ENCODE data around the gene GNAT1.

The GNAT1 gene

DNA sequence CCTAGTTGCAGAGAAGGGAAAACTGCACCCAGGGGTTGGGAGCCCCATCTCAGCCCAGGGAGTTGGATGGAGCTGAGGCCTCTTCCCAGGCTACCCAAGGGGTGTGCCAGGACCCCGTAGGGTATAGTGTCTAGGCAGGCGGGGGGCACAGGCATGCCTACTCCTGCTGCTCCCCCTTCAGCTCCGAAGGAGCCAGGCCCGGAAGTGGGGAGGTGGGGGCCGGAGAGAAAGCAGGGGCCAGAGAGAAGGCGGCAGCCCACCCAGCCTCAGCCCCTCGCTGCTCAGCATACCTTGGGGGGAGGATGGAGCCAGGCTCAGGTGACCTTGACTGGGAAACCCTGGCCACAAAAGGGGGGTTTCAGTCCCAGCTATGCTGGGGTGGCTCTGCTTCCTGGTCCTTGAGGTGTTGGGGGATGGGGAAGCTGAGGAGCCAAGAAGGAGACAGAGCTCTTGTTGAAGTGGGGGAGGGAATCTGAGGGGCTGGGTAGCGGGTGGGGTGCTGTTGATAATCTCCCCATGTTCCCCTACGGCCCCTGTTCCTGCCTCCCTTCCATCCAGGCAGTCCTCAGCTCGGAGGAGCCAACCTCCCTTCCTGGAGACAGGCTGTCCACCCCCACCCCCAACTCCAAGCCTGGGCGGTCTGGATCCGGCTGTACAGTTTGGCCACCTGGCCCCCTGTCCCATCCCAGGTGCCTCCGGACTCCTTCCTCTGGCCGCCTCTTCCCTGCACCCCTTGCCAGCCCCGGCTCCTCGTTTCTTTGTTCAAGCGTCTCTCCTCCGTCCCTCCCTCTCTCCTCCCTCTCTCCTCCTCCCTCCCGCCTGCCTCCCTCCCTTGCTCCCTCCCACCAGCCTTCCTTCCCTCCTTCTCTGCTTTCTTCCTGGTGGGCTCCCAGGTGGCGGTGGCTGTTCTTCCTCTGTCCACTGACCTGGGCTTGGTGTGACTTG, 34.6 kb upstream of the GNAT1 start:
- no peak overlapping the region for H3K27ac ChIP-seq
- no peak for TF ChIP-seq CTCF (IDR thresholded peaks at IDR 0.05)
- no peak for TF ChIP-seq ZFX (IDR thresholded peaks at IDR 0.05; ENCODE audit: borderline replicate concordance)

GRCh38 chr3:50157827-50158529, 33.4 kb upstream of the GNAT1 start:
- no peak overlapping the region for H3K27ac ChIP-seq
- TF ChIP-seq CTCF (IDR thresholded peaks at IDR 0.05) (no peak), ZFX (IDR thresholded peaks at IDR 0.05; ENCODE audit: borderline replicate concordance) (no peak)

DNA sequence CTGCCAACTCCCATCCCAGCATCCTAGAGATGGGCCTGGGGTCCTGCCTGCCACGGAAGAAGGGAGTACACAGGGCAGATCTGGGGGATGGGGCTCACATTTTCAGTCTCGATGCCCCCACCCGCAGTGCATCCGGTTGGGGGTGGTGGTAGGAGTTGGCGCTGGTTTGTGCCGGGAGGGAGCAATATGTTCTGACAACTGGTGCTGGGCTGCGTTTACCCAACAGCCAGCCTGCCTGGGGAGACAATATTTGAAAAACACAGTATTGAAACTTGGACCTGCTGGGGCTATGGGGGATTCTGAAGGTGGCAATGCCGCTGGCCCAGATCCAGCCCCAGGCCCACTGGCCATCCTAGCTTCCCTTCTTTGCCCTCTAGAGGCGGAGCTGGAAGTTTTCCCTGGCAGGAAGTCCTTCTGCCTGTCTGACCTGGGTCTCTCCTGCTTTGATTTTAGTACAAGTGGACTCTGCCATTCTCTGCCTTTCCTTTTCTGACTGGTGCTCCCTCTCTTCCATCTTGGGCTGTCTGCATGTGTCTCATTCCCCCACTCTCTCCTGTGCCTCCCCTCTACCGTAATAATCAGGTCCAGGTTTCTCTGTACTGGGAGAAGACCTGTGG, 32.8 kb upstream of the GNAT1 start:
- TF ChIP-seq ZFX (IDR thresholded peaks at IDR 0.05; ENCODE audit: borderline replicate concordance): no peak
- no peak for TF ChIP-seq CTCF (IDR thresholded peaks at IDR 0.05)
- H3K27ac ChIP-seq: no peak overlapping the region

DNA sequence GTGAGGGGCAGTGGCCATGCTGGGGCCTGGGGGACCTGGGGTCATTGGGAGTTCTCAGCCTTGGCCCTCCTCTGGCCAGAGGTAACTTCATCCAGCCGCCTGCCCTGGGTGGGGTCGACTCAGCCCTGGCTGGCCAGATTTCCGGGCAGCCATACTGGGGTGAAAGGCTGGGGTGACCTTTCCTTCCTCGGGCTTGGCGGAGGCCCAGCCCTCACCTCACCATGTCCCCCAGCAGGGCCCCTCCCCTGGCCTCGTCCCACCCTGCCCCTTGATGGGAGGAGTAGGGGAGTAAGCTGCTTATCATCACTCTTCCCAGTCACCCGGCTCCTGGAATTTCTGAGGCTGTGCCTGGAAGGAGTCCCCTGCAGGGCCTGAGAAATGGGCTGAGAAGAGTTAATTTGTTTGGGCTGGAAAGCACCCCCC, 30.8 kb upstream of the GNAT1 start:
- TF ChIP-seq CTCF (IDR thresholded peaks at IDR 0.05) (no peak), ZFX (IDR thresholded peaks at IDR 0.05; ENCODE audit: borderline replicate concordance) (no peak)
- H3K27ac ChIP-seq: no peak overlapping the region

GRCh38 chr3:50161320-50161719, 30.1 kb upstream of the GNAT1 start:
- H3K27ac ChIP-seq: no peak overlapping the region
- no peak for TF ChIP-seq ZFX (IDR thresholded peaks at IDR 0.05; ENCODE audit: borderline replicate concordance)
- TF ChIP-seq CTCF (IDR thresholded peaks at IDR 0.05): no peak

DNA sequence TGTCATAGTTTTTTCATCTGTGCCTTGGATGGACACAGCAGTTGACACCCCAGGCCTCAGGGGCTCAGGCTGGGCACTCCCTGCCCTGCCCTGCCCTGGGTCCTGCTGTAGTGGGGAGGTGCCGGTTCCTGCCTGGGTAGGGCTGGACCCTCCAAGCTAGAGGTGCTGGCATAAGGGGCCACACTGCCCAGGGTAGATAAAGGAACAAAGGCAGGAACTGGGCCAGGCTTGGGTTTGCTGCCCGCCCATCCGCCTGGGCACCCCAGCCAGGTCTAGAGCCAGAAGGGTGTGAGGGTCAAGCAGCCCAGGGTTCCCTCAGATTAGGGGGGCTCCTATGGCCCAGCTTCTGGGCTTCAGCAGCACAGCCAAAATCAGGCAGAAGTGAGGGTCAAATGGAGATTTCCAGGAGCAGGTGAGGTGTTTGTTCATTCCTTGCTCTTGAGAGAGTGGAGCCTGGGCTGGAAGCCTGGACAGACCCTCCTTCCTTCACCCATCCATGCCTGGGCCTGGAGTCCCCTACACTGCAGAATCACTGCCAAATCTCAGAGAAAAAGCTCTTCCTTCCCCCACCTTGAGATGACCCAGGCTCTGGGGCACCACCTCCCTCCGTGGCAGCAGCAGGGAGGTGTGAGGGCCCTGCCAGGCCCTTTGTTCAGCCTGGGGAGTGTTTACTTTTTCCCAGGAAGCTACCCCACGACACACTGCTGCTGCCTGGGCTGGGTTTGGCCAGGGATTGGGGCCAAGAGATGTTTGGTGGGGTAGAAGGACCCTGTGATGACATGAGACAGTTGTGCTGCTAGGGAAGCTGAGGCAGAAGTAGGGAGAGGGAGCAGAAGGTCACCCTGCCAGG, 29.2 kb upstream of the GNAT1 start:
- no peak overlapping the region for H3K27ac ChIP-seq
- no peak for TF ChIP-seq ZFX (IDR thresholded peaks at IDR 0.05; ENCODE audit: borderline replicate concordance)
- TF ChIP-seq CTCF (IDR thresholded peaks at IDR 0.05): no peak

All from 22Rv1 (cell line).